Measurements from ENCODE around the gene NPAS3.

DNA sequence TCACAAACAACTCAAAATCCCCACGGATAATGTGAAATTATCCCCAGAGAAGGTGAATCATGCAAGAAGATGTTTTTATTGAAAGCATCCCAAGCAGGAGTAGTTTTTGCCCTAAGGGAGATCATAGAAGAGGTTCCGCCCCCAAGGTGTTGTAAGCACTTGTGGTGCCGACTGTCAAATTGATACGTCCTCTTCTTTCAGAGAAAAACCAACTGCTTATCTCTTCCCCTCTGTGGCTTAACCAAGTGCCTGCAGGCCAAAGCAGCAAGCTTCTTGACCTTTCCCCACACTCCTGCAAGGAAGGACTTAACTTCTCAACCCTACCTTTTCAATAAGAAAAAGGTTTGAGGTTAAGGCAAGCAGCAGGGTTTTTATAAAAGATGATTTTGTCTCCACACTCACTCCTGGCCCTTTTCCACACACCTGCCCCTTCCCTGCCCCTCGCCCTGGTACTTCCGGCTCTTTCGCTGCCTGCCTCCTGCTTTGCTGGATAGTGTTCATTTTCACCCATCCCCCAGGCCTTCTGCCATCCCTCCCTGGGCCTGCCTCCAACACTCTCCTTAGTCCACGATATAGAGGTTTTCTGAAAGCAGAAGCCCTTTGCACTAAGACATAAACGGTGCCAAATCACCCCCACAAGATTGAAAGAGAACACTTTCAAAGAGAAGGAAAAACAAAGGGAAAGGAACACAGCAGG lies 897.7 kb downstream of the NPAS3 start:
- TF ChIP-seq, protein P1, sequence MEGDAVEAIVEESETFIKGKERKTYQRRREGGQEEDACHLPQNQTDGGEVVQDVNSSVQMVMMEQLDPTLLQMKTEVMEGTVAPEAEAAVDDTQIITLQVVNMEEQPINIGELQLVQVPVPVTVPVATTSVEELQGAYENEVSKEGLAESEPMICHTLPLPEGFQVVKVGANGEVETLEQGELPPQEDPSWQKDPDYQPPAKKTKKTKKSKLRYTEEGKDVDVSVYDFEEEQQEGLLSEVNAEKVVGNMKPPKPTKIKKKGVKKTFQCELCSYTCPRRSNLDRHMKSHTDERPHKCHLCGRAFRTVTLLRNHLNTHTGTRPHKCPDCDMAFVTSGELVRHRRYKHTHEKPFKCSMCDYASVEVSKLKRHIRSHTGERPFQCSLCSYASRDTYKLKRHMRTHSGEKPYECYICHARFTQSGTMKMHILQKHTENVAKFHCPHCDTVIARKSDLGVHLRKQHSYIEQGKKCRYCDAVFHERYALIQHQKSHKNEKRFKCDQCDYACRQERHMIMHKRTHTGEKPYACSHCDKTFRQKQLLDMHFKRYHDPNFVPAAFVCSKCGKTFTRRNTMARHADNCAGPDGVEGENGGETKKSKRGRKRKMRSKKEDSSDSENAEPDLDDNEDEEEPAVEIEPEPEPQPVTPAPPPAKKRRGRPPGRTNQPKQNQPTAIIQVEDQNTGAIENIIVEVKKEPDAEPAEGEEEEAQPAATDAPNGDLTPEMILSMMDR (IDR thresholded peaks at IDR 0.05): no peak
- no peak for TF ChIP-seq POLR2A (IDR thresholded peaks at IDR 0.05)

All from sigmoid colon (tissue), 3 donors.